SK-N-MC (cell line): Measurements from ENCODE around the gene LAMC3.

Source experiments
- DNase-seq: peaks from one replicate; pipeline ENCODE4 v3.0.0-alpha.2; 2011; ENCODE audit warnings: low read depth, low spot score
- H3K27ac ChIP-seq: fragments of 200-600 bp; sonication (generic); 2 replicates; pipeline ENCODE4 v1.5.1; 2016; ENCODE audit warnings: mixed run types
- H3K36me3 ChIP-seq: fragments of 200-600 bp; sonication (generic); 2 replicates; pipeline ENCODE4 v1.6.1; 2017; ENCODE audit warnings: antibody characterized with exemption, low read length, mixed read lengths; ENCODE audit not compliant: insufficient read depth
- H3K4me3 ChIP-seq: fragments of 200-600 bp; sonication (generic); 2 replicates; pipeline ENCODE4 v1.5.1; 2016
- H3K9ac ChIP-seq: fragments of 200-600 bp; sonication (generic); 2 replicates; pipeline ENCODE4 v1.8.0; 2017; ENCODE audit warnings: mixed run types, mixed read lengths; ENCODE audit not compliant: insufficient read length
- H3K9me3 ChIP-seq: fragments of 200-600 bp; sonication (generic); 2 replicates; pipeline ENCODE4 v1.6.1; 2017; ENCODE audit warnings: low read depth, mild to moderate bottlenecking, antibody characterized with exemption, low read length, moderate library complexity, mixed read lengths
- EZH2 ChIP-seq: fragments of 200-600 bp; sonication (generic); IDR thresholded peaks from one replicate; pipeline ENCODE4 v1.6.1; 2017; ENCODE audit warnings: antibody characterized with exemption
- FOXP2 ChIP-seq: optimal IDR thresholded peaks from 2 replicates; pipeline ENCODE3; 2011; ENCODE audit warnings: mild to moderate bottlenecking, moderate library complexity; ENCODE audit not compliant: insufficient read depth; ENCODE audit errors: extremely low read length, control extremely low read depth
- POLR2AphosphoS5 ChIP-seq: IDR thresholded peaks from 2 replicates; pipeline ENCODE4 v1.6.1; 2012; ENCODE audit warnings: mild to moderate bottlenecking, low read depth, low read length, borderline replicate concordance

Gene LAMC3

DNA sequence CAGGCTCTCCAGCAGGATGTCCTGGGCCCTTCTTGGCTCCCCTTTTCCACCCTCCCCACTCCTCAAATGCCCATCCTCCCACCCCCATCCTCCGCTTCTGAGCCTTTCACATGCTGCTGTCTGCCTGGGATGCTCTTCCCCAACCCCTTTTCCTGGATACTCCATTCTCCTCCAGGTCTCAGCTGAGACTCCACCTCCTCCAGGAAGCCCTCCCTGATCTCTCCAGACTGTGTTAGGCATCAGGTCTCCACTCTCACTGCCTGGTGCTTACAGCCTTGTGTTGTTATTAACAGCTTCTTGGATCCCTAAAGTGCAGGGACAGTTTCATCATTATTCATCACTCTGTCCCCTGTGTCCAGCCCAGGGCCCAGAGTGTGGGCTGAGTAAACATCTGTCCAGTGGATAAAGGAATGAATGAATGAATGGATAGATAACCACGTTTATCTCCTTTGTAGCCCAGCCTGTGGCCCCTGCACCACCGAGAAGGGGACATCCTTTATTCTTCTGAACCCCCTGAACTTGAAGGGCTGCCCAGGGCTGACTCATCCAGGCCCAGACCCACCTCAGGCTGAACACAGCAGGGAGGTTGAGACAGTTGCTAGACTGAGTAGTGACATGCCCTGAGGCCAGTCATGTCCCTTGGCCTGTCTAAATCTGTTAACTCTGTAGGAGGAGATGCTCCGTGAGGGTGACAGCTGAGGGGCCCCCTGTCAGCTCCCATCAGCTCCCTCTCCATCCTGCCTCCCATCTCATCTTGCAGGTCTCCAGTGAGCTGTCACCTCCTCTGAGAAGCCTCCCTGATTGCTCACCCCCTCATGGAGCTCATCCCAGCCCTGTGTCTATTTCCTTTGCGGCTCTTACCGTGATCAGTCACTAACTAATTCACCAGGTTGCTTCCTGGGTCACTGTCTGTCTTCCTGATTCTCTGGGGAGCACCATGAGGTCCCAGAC is 14.6 kb upstream of the LAMC3 start:
- Histone ChIP-seq H3K9me3 (no peaks in the 10 kb centered on the region), H3K4me3 (no peak overlapping the region), H3K27ac (no peak overlapping the region), H3K36me3 (no peaks in the 10 kb centered on the region), H3K9ac (no peak overlapping the region)
- no peak for DNase-seq
- no peak for TF ChIP-seq FOXP2
- TF ChIP-seq POLR2AphosphoS5: no peak
- no peak for TF ChIP-seq EZH2

DNA sequence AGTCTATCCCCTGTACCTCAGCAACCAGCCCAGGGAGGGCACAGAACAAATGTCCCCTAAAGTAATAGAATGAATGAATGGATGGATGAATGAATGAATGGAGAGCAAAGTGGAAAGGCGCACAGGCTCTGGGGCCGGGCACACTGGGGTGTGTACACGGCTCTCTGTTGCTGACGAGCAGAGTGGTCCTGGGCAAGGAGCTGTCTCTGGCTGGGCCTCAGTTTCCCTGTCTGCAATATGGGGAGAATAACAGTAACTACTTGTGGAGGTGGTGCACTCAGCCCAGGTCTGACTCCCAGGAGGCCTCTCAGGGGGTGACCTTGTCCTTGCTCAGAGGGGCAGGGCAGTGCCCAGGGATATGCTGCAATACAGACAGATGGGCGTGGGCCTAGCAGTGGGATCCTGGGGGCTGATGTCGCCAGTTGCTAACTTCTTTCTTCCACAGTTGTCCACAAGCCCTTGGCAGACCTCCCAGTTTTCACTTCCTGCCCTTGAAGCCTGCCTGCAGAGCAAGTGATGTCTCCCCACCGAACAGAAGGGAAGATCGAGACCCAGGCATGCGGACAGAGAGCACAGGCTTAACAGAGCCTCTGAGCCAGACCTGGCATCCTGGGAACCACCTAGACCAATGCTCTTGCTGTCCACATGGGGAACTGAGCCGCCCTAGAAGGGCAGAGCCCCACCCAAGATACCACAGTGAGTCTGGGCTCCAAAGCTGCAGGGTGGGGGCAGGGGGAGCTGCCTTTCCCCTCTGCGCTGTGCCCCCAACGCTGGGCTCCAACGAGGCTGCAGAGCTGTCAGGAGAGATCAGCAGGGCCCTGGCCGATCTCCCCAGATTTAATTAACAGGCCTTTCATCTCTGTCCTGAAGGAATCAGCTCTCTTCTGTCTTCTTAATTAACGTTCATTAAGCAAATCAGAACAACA is 13.6 kb upstream of the LAMC3 start:
- peak; percentile 16 for DNase-seq
- Histone ChIP-seq H3K9ac (no peak overlapping the region), H3K4me3 (no peak overlapping the region), H3K9me3 (no peaks in the 10 kb centered on the region), H3K27ac (no peak overlapping the region), H3K36me3 (no peaks in the 10 kb centered on the region)
- no peak for TF ChIP-seq FOXP2

GRCh38 chr9:130996205-130996604 is 12.8 kb upstream of the LAMC3 start:
- DNase-seq: no peak
- Histone ChIP-seq H3K4me3 (no peak overlapping the region), H3K27ac (no peak overlapping the region)

DNA sequence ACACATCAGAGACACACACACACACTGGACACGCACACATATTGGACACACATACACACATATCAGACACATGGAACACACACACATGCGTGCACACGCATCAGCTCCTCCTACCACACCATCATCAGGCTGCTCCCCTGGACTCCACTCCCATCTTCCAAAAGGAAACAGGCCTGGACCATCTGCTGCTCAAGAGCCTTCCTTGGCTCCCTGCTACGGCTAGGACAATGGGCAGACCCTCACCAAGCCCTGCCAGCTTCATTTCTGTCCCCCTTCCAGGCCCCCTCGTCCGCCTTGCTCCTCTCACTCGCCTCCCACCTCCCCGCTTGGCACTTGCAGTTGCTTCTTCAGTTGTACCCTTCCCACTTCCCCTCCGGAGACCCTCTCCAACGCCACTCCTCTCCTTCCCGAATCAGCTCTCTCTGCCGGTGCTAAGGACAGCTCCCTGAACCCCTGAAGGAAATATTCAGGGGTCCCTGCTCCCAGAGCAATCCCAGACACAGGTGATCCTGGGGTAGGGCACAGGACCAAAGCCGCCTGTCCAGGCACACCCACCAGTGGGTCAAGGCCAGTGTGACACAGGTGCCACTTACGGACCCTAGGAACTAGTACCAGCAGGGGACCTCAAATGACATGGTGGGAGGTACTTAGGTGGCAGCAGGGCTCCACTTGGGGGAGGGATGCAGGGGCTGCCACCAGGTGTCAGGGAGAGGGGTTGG is 12.1 kb upstream of the LAMC3 start:
- Histone ChIP-seq H3K9ac (no peak overlapping the region), H3K9me3 (no peaks in the 10 kb centered on the region), H3K27ac (no peak overlapping the region), H3K4me3 (no peak overlapping the region), H3K36me3 (no peaks in the 10 kb centered on the region)
- no peak for TF ChIP-seq FOXP2
- TF ChIP-seq EZH2: no peak
- no peak for TF ChIP-seq POLR2AphosphoS5
- no peak for DNase-seq

More at GRCh38 chr9:130996205-130996604, 12.8 kb upstream of the LAMC3 start:
- no peak for TF ChIP-seq POLR2AphosphoS5
- TF ChIP-seq EZH2: no peak
- TF ChIP-seq FOXP2: no peak
- Histone ChIP-seq H3K36me3 (no peaks in the 10 kb centered on the region), H3K9me3 (no peaks in the 10 kb centered on the region), H3K9ac (no peak overlapping the region)

- no peaks in the 10 kb centered on the region for H3K9me3 ChIP-seq
- DNase-seq: no peak
- H3K27ac ChIP-seq: no peak overlapping the region
- no peak overlapping the region for H3K4me3 ChIP-seq
- TF ChIP-seq EZH2 (no peak), FOXP2 (no peak), POLR2AphosphoS5 (no peak)
- no peaks in the 10 kb centered on the region for H3K36me3 ChIP-seq
- H3K9ac ChIP-seq: no peak overlapping the region
These were observed 11.6 kb upstream of the LAMC3 start for GRCh38 chr9:130997395-130997684.

- no peak overlapping the region for H3K27ac ChIP-seq
These were observed 10.9 kb upstream of the LAMC3 start for GRCh38 chr9:130997925-130998596.

GRCh38 chr9:130998597-130999244 is 10.3 kb upstream of the LAMC3 start:
- Histone ChIP-seq H3K36me3 (no peaks in the 10 kb centered on the region), H3K4me3 (no peak overlapping the region), H3K9ac (no peak overlapping the region), H3K9me3 (no peaks in the 10 kb centered on the region), H3K27ac (no peak overlapping the region)
- TF ChIP-seq POLR2AphosphoS5 (no peak), EZH2 (no peak), FOXP2 (no peak)
- DNase-seq: no peak

More at GRCh38 chr9:130997925-130998596, 10.9 kb upstream of the LAMC3 start:
- H3K36me3 ChIP-seq: no peaks in the 10 kb centered on the region
- H3K9me3 ChIP-seq: no peaks in the 10 kb centered on the region
- H3K4me3 ChIP-seq: no peak overlapping the region
- no peak overlapping the region for H3K9ac ChIP-seq
- no peak for TF ChIP-seq POLR2AphosphoS5
- no peak for TF ChIP-seq EZH2
- no peak for TF ChIP-seq FOXP2
- DNase-seq: no peak
